HG02763 (cell line): ENCODE measurements around the gene RHOF.

Experiments
- ATAC-seq: cut with Tn5 transposase; IDR thresholded peaks from one replicate; pipeline ENCODE4 v1.9.1; 2021; ENCODE audit warnings: mild to moderate bottlenecking, moderate library complexity; ENCODE audit not compliant: unreplicated experiment

Gene RHOF

GRCh38 chr12:121793440-121793837 is at the start of gene RHOF:
Gene RHOF (minus strand): TSS chr12:121793688. CDS start chr12:121793633, 55 bp downstream.
- ATAC-seq, result peak; percentile 20

GRCh38 chr12:121839993-121840761 is 46.7 kb upstream of the RHOF start:
- no peak for ATAC-seq

GRCh38 chr12:121839106-121839992 is 45.9 kb upstream of the RHOF start:
- peak; percentile 94 for ATAC-seq

- ATAC-seq, result no peak
These were observed 44.6 kb upstream of the RHOF start for GRCh38 chr12:121838126-121838525.

GRCh38 chr12:121837680-121838079 is 44.2 kb upstream of the RHOF start:
- ATAC-seq, result no peak

GRCh38 chr12:121831571-121832245 is 38.2 kb upstream of the RHOF start:
- no peak for ATAC-seq

- ATAC-seq, result no peak
These were observed 37.2 kb upstream of the RHOF start for GRCh38 chr12:121830588-121831265.

- ATAC-seq, result no peak
These were observed 36.6 kb upstream of the RHOF start for GRCh38 chr12:121830134-121830533.

- no peak for ATAC-seq
These were observed 35.9 kb upstream of the RHOF start for GRCh38 chr12:121829250-121829918.

GRCh38 chr12:121828826-121829225 is 35.3 kb upstream of the RHOF start:
- ATAC-seq, result no peak

- no peak for ATAC-seq
These were observed 34.8 kb upstream of the RHOF start for GRCh38 chr12:121828306-121828705.

- no peak for ATAC-seq
These were observed 34.0 kb upstream of the RHOF start for GRCh38 chr12:121827351-121828099.

GRCh38 chr12:121826318-121827150 is 33.0 kb upstream of the RHOF start:
- no peak for ATAC-seq

GRCh38 chr12:121825041-121825523 is 31.6 kb upstream of the RHOF start:
- ATAC-seq, result no peak

GRCh38 chr12:121823727-121824115 is 30.2 kb upstream of the RHOF start:
- no peak for ATAC-seq

GRCh38 chr12:121823101-121823726 is 29.7 kb upstream of the RHOF start:
- ATAC-seq, result no peak

GRCh38 chr12:121822393-121823100 is 29.1 kb upstream of the RHOF start:
- ATAC-seq, result no peak
